HG03025 (cell line): Measurements from ENCODE around the gene ACE.

Source experiments
- ATAC-seq: cut with Tn5 transposase; IDR thresholded peaks from one replicate; pipeline ENCODE4 v1.9.1; 2021; ENCODE audit warnings: mild to moderate bottlenecking, moderate library complexity; ENCODE audit not compliant: unreplicated experiment, low FRiP score

ACE gene

GRCh38 chr17:63474174-63474573 lies 2.7 kb upstream of the ACE start:
- ATAC-seq: no peak

GRCh38 chr17:63474586-63475460 lies 2.0 kb upstream of the ACE start:
- no peak for ATAC-seq

GRCh38 chr17:63475491-63476412 lies 1.1 kb upstream of the ACE start:
- no peak for ATAC-seq

- no peak for ATAC-seq
Measured at GRCh38 chr17:63476459-63476853, 405 bp upstream of the ACE start.

- ATAC-seq: no peak
Measured at GRCh38 chr17:63477480-63478440, 899 bp downstream of the ACE start.

GRCh38 chr17:63478814-63479494 lies 2.1 kb downstream of the ACE start:
- no peak for ATAC-seq

- ATAC-seq: no peak
Measured at GRCh38 chr17:63479495-63480184, 2.8 kb downstream of the ACE start.

GRCh38 chr17:63480192-63480784 lies 3.4 kb downstream of the ACE start:
- ATAC-seq: no peak

GRCh38 chr17:63480826-63481487 lies 4.1 kb downstream of the ACE start:
- no peak for ATAC-seq

GRCh38 chr17:63481488-63481870 lies 4.6 kb downstream of the ACE start:
- no peak for ATAC-seq

GRCh38 chr17:63482509-63482908 lies 5.6 kb downstream of the ACE start:
- no peak for ATAC-seq

- ATAC-seq: no peak
Measured at GRCh38 chr17:63483038-63483437, 6.2 kb downstream of the ACE start.

GRCh38 chr17:63483655-63484575 lies 7.1 kb downstream of the ACE start:
- no peak for ATAC-seq

GRCh38 chr17:63486317-63487013 lies 9.6 kb downstream of the ACE start:
- ATAC-seq: no peak

GRCh38 chr17:63487014-63487339 lies 10.1 kb downstream of the ACE start:
- ATAC-seq: no peak

- no peak for ATAC-seq
Measured at GRCh38 chr17:63488851-63489250, 12.0 kb downstream of the ACE start.

GRCh38 chr17:63489291-63489690 lies 12.4 kb downstream of the ACE start:
- no peak for ATAC-seq
